HCT116 (cell line): ENCODE results near the gene SSR2. TPM values are rescaled to one million over a fixed set of nuclear protein-coding genes. Genes with fewer than 3 reads are reported as not detected.

Experiments
- ATAC-seq: fragments of 200-7000 bp; cut with Tn5 transposase; 2 replicates; pipeline ENCODE4 v1.9.1; 2020; ENCODE audit warnings: mild to moderate bottlenecking, moderate library complexity
- BruUV-seq: library from RNA; stranded (reverse); fragments of 400-500 nt; replicated peaks from 2 replicates; lab custom pipeline; 2021; lab: Mats Ljungman, UMichigan
- CTCF ChIA-PET: fragments of 300-600 bp; sonication (Branson Sonifier 250); formaldehyde crosslinking; loops from one replicate; lab custom pipeline; 2021; ENCODE audit warnings: antibody characterized with exemption; lab: Charles Lee
- POLR2A ChIA-PET: fragments of 300-600, 350-600 bp; sonication (Branson Sonifier 250); formaldehyde crosslinking; loops from one replicate; lab custom pipeline; 2021; ENCODE audit warnings: antibody characterized with exemption; lab: Charles Lee
- RAD21 ChIA-PET, 2 experiments: fragments of 300-600 bp; sonication (Branson Sonifier 250); formaldehyde crosslinking; loops; one replicate each; lab custom pipeline; 2023; ENCODE audit warnings: low total read pairs in 2 of 2; ENCODE audit not compliant: uncharacterized antibody in 2 of 2, unreplicated experiment in 2 of 2, low non-redundant PET in 1 of 2; lab: Charles Lee
- DNase-seq: peaks from one replicate; pipeline ENCODE4 v3.0.0-alpha.2; 2010; ENCODE audit warnings: low read depth, low spot score
- H2AFZ ChIP-seq: fragments of 200-600 bp; shearing (Covaris generic), sonication (generic); 2 replicates; pipeline ENCODE4 v1.6.1; 2017; ENCODE audit warnings: low read depth, mixed run types, mixed read lengths, antibody characterized with exemption, low read length; ENCODE audit not compliant: poor library complexity, severe bottlenecking
- H3K27ac ChIP-seq: 2 replicates; pipeline ENCODE4 v1.5.1; 2012; ENCODE audit warnings: low read depth, low read length
- H3K27me3 ChIP-seq: fragments of 200-600 bp; sonication (generic); 2 replicates; pipeline ENCODE4 v1.6.1; 2016; ENCODE audit warnings: mixed run types, low read length, mixed read lengths; ENCODE audit not compliant: insufficient read depth
- H3K36me3 ChIP-seq, 2 experiments: fragments of 200-500 bp in 1 of 2; fragments of 200-600 bp in 1 of 2; sonication (Bioruptor generic) in 1 of 2; sonication (generic) in 1 of 2; 2 replicates each; pipeline versions ENCODE4 v1.5.1 to v1.6.1; 2014 to 2016; ENCODE audit warnings: low read length in 2 of 2, inconsistent platforms in 1 of 2, mixed read lengths in 1 of 2, mixed run types in 1 of 2; ENCODE audit not compliant: insufficient read depth in 2 of 2, control insufficient read depth in 1 of 2
- H3K4me1 ChIP-seq, 2 experiments: fragments of 200-600 bp in 1 of 2; sonication (generic) in 1 of 2; 2 replicates each; pipeline versions ENCODE4 v1.5.1 to v1.6.1; 2012 to 2017; ENCODE audit warnings: low read length in 2 of 2, inconsistent platforms in 1 of 2, mild to moderate bottlenecking in 1 of 2, mixed read lengths in 1 of 2, mixed run types in 1 of 2, moderate library complexity in 1 of 2; ENCODE audit not compliant: insufficient read depth in 2 of 2, control insufficient read depth in 1 of 2
- H3K4me2 ChIP-seq: fragments of 200-600 bp; sonication (generic); 2 replicates; pipeline ENCODE4 v1.6.1; 2017; ENCODE audit warnings: mixed run types, low read length, mixed read lengths
- H3K4me3 ChIP-seq, 2 experiments: fragments of 200-600 bp in 1 of 2; sonication (generic) in 1 of 2; replicated peaks in 1 of 2; 2 replicates each; pipeline ENCODE4 v1.5.1; 2011 to 2016; ENCODE audit warnings: low read length in 2 of 2, control low read depth in 1 of 2, low read depth in 1 of 2, mild to moderate bottlenecking in 1 of 2, mixed read lengths in 1 of 2, mixed run types in 1 of 2
- H3K79me2 ChIP-seq: fragments of 200-600 bp; sonication (generic); 2 replicates; pipeline ENCODE4 v1.6.1; 2017; ENCODE audit warnings: mild to moderate bottlenecking, mixed run types, low read length, moderate library complexity, mixed read lengths; ENCODE audit not compliant: insufficient read depth
- H3K9ac ChIP-seq: fragments of 200-600 bp; sonication (generic); 2 replicates; pipeline ENCODE4 v1.6.1; 2016; ENCODE audit warnings: low read length, mixed read lengths
- H3K9me2 ChIP-seq: fragments of 200-600 bp; sonication (generic), shearing (Covaris generic); 2 replicates; pipeline ENCODE4 v1.6.1; 2017; ENCODE audit warnings: mixed run types, mild to moderate bottlenecking, moderate library complexity; ENCODE audit not compliant: insufficient read depth
- H3K9me3 ChIP-seq, 2 experiments: fragments of 200-500 bp in 1 of 2; fragments of 200-600 bp in 1 of 2; sonication (Bioruptor generic) in 1 of 2; sonication (generic) in 1 of 2; 2 replicates each; pipeline ENCODE4 v1.6.1; 2014 to 2017; ENCODE audit warnings: low read length in 2 of 2, mixed read lengths in 2 of 2, inconsistent platforms in 1 of 2, low read depth in 1 of 2, mild to moderate bottlenecking in 1 of 2, mixed run types in 1 of 2, moderate library complexity in 1 of 2; ENCODE audit not compliant: control insufficient read depth in 1 of 2, insufficient read depth in 1 of 2
- H4K20me1 ChIP-seq: fragments of 200-600 bp; sonication (generic), shearing (Covaris generic); 2 replicates; pipeline ENCODE4 v1.6.1; 2017; ENCODE audit warnings: mixed run types, mild to moderate bottlenecking, moderate library complexity; ENCODE audit not compliant: insufficient read depth
- CBX3 ChIP-seq: IDR thresholded peaks from 2 replicates; pipeline ENCODE4 v1.6.1; 2012; ENCODE audit warnings: low read depth
- ELF1 ChIP-seq: IDR thresholded peaks from 2 replicates; pipeline ENCODE4 v1.6.1; 2012; ENCODE audit warnings: low read depth, borderline replicate concordance
- FOSL1 ChIP-seq: IDR thresholded peaks from 2 replicates; pipeline ENCODE4 v1.6.1; 2012; ENCODE audit warnings: low read depth
- POLR2AphosphoS5 ChIP-seq: IDR thresholded peaks from 2 replicates; pipeline ENCODE4 v1.6.1; 2011; ENCODE audit warnings: mild to moderate bottlenecking, low read depth, low read length, moderate library complexity
- RAD21 ChIP-seq: IDR thresholded peaks from 2 replicates; pipeline ENCODE4 v1.6.1; 2012; ENCODE audit warnings: low read depth, mild to moderate bottlenecking
- SIN3A ChIP-seq: IDR thresholded peaks from 2 replicates; pipeline ENCODE4 v1.6.1; 2012; ENCODE audit warnings: low read depth
- YY1 ChIP-seq: IDR thresholded peaks from 2 replicates; pipeline ENCODE4 v1.6.1; 2011; ENCODE audit warnings: low read length, low read depth, moderate library complexity, mild to moderate bottlenecking; ENCODE audit not compliant: insufficient replicate concordance; ENCODE audit errors: extremely low read depth
- ZNF274 ChIP-seq: fragments of 200-500 bp; sonication (Bioruptor generic); IDR thresholded peaks from 2 replicates; pipeline ENCODE4 v1.6.1; 2014; ENCODE audit warnings: mild to moderate bottlenecking, low read depth, low read length, inconsistent platforms
- intact Hi-C: fragments of 100-400 bp; cut with micrococcal nuclease; formaldehyde crosslinking; loops from 2 replicates; pipeline ENCODE4 v1.10.0; 2022
- total RNA-seq: library from RNA; stranded (reverse); gene quantifications from one replicate; pipeline ENCODE4 v1.2.1, GENCODE V29; 2021; ENCODE audit not compliant: unreplicated experiment
- TF ChIP-seq, protein P1 (sequence below): IDR thresholded peaks from 2 replicates; pipeline ENCODE4 v1.6.1; 2012; ENCODE audit warnings: low read depth
- TF ChIP-seq, protein P2 (sequence below): IDR thresholded peaks from 2 replicates; pipeline ENCODE4 v1.6.1; 2012
- TF ChIP-seq, protein P3 (sequence below): IDR thresholded peaks from 2 replicates; pipeline ENCODE4 v1.6.1; 2012
- TF ChIP-seq, protein P4 (sequence below), 3 experiments: fragments of 200-600 bp in 1 of 3; sonication (generic) in 1 of 3; IDR thresholded peaks in 2 of 3; conservative IDR thresholded peaks in 1 of 3; 2 replicates each; pipeline ENCODE4 v1.5.1; 2012 to 2017; ENCODE audit warnings: low read depth in 2 of 3, low read length in 2 of 3, antibody characterized with exemption in 1 of 3, borderline replicate concordance in 1 of 3, control low read depth in 1 of 3, mild to moderate bottlenecking in 1 of 3, mixed read lengths in 1 of 3, mixed run types in 1 of 3, moderate library complexity in 1 of 3; ENCODE audit not compliant: insufficient read depth in 1 of 3

Gene SSR2
- total RNA-seq, 1 experiment from 2014 or later: 153 TPM

DNA sequence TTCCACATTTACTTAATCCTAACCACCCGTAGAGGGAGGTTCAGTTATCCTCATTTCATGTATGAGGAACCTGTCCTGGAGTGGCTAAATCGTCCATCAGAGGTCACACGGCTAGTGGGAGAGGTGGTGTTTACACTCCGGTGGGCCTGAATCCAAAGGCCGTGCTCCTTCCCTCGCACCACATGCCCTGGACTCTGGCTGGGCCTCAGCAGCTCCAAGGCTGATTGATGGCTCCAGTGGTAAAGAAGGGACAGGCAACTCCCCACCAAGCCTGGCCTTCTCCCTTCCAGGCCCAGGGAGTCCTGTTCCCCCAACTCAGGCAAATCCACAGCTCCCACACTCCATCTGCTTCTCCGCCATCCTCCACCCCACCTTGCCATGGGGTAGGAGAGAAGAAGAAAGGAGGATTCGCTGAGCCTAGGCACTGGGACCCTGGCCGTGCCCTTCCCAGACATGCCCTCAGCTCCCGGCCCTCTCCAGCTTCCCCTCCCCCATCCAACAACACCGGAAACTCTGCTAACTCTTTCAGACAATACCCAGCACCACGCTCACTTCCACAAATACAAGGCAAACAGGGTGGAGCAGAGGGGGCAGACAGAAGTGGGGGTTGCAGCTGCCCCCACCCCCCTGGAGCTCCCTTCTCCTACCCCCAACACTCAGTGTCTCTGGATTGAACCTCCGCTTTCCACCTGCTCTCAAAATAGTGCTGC is 53.3 kb downstream of the SSR2 start:
- TF ChIP-seq, protein P1, sequence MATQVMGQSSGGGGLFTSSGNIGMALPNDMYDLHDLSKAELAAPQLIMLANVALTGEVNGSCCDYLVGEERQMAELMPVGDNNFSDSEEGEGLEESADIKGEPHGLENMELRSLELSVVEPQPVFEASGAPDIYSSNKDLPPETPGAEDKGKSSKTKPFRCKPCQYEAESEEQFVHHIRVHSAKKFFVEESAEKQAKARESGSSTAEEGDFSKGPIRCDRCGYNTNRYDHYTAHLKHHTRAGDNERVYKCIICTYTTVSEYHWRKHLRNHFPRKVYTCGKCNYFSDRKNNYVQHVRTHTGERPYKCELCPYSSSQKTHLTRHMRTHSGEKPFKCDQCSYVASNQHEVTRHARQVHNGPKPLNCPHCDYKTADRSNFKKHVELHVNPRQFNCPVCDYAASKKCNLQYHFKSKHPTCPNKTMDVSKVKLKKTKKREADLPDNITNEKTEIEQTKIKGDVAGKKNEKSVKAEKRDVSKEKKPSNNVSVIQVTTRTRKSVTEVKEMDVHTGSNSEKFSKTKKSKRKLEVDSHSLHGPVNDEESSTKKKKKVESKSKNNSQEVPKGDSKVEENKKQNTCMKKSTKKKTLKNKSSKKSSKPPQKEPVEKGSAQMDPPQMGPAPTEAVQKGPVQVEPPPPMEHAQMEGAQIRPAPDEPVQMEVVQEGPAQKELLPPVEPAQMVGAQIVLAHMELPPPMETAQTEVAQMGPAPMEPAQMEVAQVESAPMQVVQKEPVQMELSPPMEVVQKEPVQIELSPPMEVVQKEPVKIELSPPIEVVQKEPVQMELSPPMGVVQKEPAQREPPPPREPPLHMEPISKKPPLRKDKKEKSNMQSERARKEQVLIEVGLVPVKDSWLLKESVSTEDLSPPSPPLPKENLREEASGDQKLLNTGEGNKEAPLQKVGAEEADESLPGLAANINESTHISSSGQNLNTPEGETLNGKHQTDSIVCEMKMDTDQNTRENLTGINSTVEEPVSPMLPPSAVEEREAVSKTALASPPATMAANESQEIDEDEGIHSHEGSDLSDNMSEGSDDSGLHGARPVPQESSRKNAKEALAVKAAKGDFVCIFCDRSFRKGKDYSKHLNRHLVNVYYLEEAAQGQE: no peak
- 0 out of 2 replicates have a peak, but pooled peaks have one; percentile 12 for TF ChIP-seq POLR2AphosphoS5
- ChIA-PET CTCF (interaction anchor here (1.7 kb wide), 1 partner anchor 30 kb away, joined by 4 read pairs; no protein-coding TSS in a partner anchor), POLR2A (interaction anchor here (1.3 to 1.8 kb wide), 2 partner anchors 11 to 16 kb away, joined by 6 to 7 read pairs; partner anchors contain the start of gene ARHGEF2), RAD21 (no interaction called here)
- peaks cover 30% of the 10 kb centered on the region for H3K79me2 ChIP-seq
- no peaks in the 10 kb centered on the region for H4K20me1 ChIP-seq
- no peak for ATAC-seq
- no peak for DNase-seq
- intact Hi-C loops: no loop called here
- peaks cover 6 to 28% of the 10 kb centered on the region in 2 experiments for H3K4me1 ChIP-seq
- H3K9ac ChIP-seq: no peak overlapping the region
- no TSS peak for BruUV-seq
- H3K9me3 ChIP-seq: no peaks in the 10 kb centered on the region
- no peak overlapping the region for H3K4me3 ChIP-seq
- no peak overlapping the region for H3K4me2 ChIP-seq
- no peak overlapping the region for H3K27ac ChIP-seq
- H2AFZ ChIP-seq: no peak overlapping the region
- H3K9me2 ChIP-seq: no peaks in the 10 kb centered on the region
- no peaks in the 10 kb centered on the region for H3K27me3 ChIP-seq
- peaks cover 19 to 27% of the 10 kb centered on the region in 2 experiments; a peak in 3 of 4 replicates for H3K36me3 ChIP-seq

DNA sequence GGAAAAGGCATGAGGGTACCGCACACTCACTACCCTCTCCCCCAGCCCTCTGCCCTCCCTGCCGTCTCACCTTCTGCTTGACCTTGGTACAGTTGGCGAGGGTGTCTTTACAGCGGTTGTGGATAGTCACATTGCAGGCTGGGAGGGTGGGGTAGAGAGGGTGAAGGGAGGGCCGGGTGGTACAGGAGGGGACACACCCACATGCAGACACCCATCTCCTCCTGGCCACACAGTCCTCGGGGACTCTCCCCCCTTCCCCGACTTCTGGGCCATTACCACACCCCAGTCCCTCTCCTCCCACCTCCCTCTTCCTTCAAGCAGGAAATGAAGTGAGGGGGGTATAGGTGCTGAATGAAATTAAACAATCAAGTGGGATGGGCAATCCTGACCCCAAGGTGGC is 54.0 kb downstream of the SSR2 start:
- H4K20me1 ChIP-seq: no peaks in the 10 kb centered on the region
- no peak overlapping the region for H3K27ac ChIP-seq
- H3K4me2 ChIP-seq: no peak overlapping the region
- no peak overlapping the region for H3K4me3 ChIP-seq
- no TSS peak for BruUV-seq
- peaks cover 11 to 29% of the 10 kb centered on the region in 2 experiments for H3K4me1 ChIP-seq
- ChIA-PET POLR2A (no interaction called here), RAD21 (no interaction called here), CTCF (interaction anchor here (1.7 kb wide), 1 partner anchor 29 kb away, joined by 4 read pairs; no protein-coding TSS in a partner anchor)
- no peak for ATAC-seq
- DNase-seq: no peak
- no peak overlapping the region for H3K9ac ChIP-seq
- H3K36me3 ChIP-seq: peaks cover 19 to 30% of the 10 kb centered on the region in 2 experiments; a peak in 3 of 4 replicates
- no peak overlapping the region for H2AFZ ChIP-seq
- intact Hi-C loops: no loop called here
- no peaks in the 10 kb centered on the region for H3K9me2 ChIP-seq
- no peaks in the 10 kb centered on the region for H3K9me3 ChIP-seq
- H3K27me3 ChIP-seq: no peaks in the 10 kb centered on the region
- peaks cover 22% of the 10 kb centered on the region for H3K79me2 ChIP-seq
- TF ChIP-seq, protein P2, sequence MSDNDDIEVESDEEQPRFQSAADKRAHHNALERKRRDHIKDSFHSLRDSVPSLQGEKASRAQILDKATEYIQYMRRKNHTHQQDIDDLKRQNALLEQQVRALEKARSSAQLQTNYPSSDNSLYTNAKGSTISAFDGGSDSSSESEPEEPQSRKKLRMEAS: no peak
- TF ChIP-seq CBX3 (no peak), FOSL1 (no peak), RAD21 (no peak), SIN3A (no peak), YY1 (no peak), ZNF274 (no peak), ELF1 (no peak), POLR2AphosphoS5 (no peak)
- TF ChIP-seq, protein P3, sequence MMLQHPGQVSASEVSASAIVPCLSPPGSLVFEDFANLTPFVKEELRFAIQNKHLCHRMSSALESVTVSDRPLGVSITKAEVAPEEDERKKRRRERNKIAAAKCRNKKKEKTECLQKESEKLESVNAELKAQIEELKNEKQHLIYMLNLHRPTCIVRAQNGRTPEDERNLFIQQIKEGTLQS: no peak
- TF ChIP-seq, protein P4, sequence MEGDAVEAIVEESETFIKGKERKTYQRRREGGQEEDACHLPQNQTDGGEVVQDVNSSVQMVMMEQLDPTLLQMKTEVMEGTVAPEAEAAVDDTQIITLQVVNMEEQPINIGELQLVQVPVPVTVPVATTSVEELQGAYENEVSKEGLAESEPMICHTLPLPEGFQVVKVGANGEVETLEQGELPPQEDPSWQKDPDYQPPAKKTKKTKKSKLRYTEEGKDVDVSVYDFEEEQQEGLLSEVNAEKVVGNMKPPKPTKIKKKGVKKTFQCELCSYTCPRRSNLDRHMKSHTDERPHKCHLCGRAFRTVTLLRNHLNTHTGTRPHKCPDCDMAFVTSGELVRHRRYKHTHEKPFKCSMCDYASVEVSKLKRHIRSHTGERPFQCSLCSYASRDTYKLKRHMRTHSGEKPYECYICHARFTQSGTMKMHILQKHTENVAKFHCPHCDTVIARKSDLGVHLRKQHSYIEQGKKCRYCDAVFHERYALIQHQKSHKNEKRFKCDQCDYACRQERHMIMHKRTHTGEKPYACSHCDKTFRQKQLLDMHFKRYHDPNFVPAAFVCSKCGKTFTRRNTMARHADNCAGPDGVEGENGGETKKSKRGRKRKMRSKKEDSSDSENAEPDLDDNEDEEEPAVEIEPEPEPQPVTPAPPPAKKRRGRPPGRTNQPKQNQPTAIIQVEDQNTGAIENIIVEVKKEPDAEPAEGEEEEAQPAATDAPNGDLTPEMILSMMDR (IDR thresholded peaks at IDR 0.05 in 2 of 3, conservative IDR thresholded peaks at IDR 0.05 in 1 of 3; ENCODE audit: borderline replicate concordance in 1 of 3, insufficient read depth in 1 of 3, low read depth in 2 of 3, low read length in 2 of 3): no peak
